ENCODE results near the gene CD28.

GRCh38 chr2:203662487-203662886 lies 44.0 kb upstream of the CD28 start:
- TF ChIP-seq TAF1 (IDR thresholded peaks at IDR 0.05; ENCODE audit: low read depth): no peak
- TF ChIP-seq MXI1 (conservative IDR thresholded peaks at IDR 0.05; ENCODE audit: poor library complexity, severe bottlenecking): no peak
- no peak for TF ChIP-seq CTCF (IDR thresholded peaks at IDR 0.05; ENCODE audit: poor library complexity, severe bottlenecking)
- TF ChIP-seq POLR2AphosphoS5 (IDR thresholded peaks at IDR 0.05): no peak

Data from neural cell (in vitro differentiated cells).